Measurements from ENCODE around the gene PCSK4.
"Not testable (repeated sequence)": the region's sequence is repeated elsewhere in the genome, so short reads cannot be mapped to it uniquely, and the experiment has no call there.

PCSK4 gene

DNA sequence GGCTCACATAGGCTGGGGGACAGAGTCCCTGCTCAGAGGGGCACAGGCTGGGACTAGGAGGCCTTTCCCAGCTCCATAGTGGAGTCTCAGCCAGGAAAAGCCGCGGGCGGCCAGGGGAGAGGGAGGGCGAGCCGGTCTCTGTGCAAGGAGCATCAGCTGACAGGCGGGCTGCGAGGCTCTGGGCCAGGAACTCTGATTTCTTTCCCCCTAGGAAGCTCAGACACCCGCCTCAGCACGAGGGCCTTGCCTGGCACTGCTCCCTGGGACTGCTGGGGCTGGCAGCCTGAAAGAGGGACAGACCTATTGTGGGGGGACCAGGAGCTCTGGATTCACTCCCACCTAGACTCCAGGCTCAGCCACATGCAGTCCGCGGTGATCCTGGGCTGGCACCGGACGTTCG, 31.5 kb upstream of the PCSK4 start:
- DNase-seq, result no peak

GRCh38 chr19:1520203-1520780, 30.1 kb upstream of the PCSK4 start:
- no peak for DNase-seq

GRCh38 chr19:1519802-1520201, 29.7 kb upstream of the PCSK4 start:
- DNase-seq, result not testable (repeated sequence)

DNA sequence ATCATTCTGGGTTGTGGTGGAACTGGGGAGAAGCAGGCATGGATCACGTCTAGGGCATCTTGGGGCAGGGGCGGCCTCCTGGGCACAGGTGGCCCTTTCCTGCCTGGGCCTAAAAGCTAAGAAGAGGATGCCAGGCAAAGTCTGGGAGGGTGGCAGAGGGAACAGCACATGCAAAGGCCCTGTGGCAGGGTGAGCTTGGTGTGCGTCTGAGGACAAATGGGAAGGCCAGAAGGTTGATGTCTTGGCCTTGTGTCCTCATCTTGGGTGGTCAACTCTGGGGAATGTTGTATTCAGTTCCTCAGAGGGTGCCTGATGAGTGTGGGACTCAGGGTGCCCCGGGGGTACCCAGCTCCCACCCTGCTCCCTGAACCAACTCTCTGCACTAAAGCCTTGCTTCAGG, 28.3 kb upstream of the PCSK4 start:
- DNase-seq, result no peak

GRCh38 chr19:1516395-1516753, 26.2 kb upstream of the PCSK4 start:
- DNase-seq, result no peak

GRCh38 chr19:1514986-1515721, 25.0 kb upstream of the PCSK4 start:
- DNase-seq, result no peak

GRCh38 chr19:1514295-1514661, 24.1 kb upstream of the PCSK4 start:
- no peak for DNase-seq

DNA sequence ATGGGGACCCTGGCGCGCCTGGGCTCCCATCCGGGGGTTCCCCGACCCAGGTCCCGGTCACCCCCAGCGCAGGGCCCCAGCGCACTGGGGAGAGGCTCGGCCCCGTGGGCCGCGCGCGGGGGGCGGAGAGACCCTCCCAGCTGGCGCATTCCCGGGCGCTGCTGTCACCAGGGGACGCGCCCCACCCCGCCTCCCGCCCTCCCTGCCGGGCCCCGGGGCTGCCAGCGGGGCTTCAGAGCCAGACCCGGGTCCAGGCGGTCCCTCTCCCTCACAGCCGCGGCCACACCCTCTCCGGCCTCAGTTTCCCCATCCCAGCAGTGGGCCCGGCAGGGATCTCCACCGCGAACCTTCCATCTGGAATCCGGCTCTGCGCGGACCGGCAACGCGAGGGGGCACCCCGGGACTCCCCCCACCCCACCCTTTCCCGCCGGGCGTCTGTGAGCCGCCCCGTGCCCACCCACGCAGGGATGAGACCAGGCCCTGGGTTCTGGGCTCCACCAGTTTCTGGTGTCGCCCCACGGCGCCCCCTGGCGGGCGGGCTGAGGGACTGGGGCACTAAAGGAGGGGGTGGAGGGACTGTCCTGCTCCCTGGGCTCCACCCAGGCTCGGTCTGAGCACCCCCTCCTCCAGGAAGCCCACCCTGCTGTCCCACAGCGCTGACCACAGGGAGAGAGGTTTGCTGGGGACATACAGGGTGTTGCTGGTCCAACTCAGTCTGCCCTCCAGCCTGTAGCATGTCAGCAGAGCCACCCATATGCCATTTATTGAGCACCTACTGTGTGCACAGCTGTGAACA, 23.5 kb upstream of the PCSK4 start:
- DNase-seq, result peak; percentile 73

DNA sequence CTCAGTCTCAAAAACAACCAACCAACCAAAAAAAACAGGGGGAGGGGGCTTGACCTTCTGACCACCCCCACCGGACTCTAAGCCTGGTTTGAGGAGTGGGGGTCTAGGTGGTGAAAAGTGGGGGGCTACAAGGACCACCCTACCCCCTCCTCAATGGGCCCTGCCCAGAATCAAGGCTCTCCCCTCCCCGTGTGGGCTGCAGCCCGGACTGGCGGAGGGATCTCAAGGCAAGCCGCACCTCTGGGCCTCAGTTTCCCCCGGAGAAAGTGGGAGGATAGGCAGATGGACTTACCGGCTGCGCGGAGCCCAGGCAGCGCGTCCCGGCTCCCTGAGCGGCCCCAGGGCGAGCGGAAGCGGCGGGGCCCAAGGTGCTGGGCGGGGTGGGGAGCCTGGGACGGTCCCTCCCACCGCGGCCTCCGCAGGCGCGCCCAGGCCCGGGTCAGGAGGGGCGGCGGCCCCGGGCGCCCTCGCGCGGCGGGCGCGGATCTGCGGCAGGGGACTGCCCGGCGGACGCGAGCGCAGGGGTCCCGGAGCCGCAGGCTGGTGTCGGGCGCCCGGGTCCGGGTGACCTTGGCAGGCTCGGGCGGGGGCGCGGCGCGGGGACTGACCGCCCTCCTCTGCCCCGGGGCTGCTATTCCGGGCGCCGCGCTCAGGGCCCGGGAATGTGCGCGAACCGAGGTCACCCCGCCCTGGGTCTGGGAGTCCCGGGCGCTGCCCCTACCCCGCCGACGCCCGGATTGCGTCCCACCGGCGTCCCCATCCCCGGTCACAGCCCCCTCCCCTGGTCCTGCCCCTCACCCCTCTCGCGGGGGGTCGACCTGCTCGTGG, 22.7 kb upstream of the PCSK4 start, which contains the start of gene ADAMTSL5:
TSS of gene ADAMTSL5 (minus strand) at position 349 of the 828 bp plus-strand sequence. CDS start 2,076 bp downstream, outside the sequence.
- peak; percentile 77 for DNase-seq

- DNase-seq, result no peak
Observed at GRCh38 chr19:1511318-1512317, 21.5 kb upstream of the PCSK4 start.

- DNase-seq, result no peak
Observed at GRCh38 chr19:1510807-1511206, 20.7 kb upstream of the PCSK4 start.

DNA sequence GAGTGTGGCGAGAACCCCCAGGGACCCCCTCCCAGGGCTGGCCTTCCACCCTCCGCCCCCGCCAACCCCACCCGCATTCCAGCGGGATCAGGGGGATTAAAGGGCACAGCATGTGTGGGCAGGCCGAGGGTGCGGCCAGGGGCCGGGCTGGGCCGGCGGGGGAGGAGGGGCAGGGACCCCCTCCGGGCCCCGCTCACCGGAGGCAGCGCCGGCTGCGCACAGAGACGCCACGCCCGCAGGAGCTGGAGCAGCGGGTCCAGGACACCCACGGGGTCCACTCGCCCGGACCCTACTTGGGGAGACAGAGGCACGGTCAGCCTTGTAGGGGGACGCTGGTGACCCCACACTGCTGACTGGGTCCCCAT, 20.3 kb upstream of the PCSK4 start:
- no peak for DNase-seq

- DNase-seq, result no peak
Observed at GRCh38 chr19:1509602-1510441, 19.7 kb upstream of the PCSK4 start.

- DNase-seq, result no peak
Observed at GRCh38 chr19:1508507-1508856, 18.3 kb upstream of the PCSK4 start.

- DNase-seq, result peak; percentile 86
Observed at GRCh38 chr19:1507763-1508506, 17.8 kb upstream of the PCSK4 start.

- no peak for DNase-seq
Observed at GRCh38 chr19:1507192-1507660, 17.1 kb upstream of the PCSK4 start.

DNA sequence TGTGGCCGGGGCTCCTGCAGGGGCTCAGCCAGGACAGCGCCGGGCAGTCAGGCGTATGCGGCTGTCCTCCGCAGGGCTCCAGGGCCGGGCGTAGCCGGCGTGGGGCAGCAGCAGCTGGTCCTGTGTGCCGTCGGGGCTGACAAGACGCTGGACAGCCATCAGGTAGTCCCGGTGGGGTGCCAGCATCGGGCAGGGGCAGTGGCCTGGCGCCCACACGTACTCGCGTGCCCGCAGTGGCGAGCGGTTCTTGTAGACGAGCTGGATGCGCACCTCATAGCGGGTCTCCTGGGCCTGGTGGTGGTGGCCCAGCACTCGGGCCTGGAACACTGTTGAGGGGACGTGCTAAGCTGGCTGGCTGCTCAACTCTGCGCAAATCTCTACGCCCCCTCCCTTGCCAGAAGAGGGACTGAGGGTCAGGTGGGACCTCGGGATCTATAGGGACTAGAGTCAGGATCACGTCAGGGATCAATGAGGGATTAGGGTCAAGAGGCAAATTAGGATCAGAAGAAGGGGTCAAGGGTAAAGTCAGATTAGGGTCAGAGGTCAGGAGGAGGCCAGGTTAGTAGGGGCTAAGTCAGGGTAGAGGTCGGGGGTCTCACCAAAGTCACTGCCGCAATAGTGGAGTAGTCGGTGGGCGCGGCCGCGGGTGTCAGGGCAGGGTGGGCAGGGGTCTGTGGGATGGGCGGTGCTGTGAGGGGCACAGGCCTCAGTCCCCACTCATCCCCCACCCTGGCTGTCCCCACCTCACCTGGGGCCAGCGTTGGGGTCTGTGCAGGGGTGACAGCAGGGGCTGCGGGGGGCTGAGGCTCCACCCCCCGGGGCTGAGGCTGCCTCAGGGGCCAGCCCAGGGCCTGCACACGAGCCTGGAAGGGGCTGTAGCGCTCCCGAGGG, 16.1 kb upstream of the PCSK4 start:
- DNase-seq, result no peak

DNA sequence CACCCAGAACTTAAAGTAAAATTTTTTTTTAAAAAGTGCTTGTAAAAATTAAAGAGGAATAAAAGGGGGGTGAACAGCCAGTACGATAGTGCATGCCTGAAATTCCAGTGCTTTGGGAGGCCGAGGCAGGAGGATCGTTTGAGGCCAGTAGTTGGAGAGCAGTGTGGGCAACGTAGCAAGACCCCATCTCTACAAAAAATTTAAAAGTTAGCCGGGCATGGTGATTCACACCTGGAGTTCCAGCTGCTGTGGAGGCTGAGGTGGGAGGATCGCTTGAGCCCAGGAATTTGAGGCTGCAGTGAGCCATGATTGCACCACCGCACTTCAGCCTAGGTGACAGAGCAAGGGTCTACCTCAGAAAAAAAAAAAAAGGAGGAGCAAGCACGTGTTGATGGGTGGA, 14.9 kb upstream of the PCSK4 start:
- DNase-seq, result no peak

All from activated CD4-positive, CD25-positive, alpha-beta regulatory T cell treated with anti-CD3 and anti-CD28 coated beads, Interleukin-2, amount 50 U/mL, for 72 hours (primary cell).